HTR-8/SVneo (cell line): Measurements from ENCODE around the gene NKAIN2.
A peak's percentile ranks its signal among the peaks of the same experiment; 100 is the strongest.
"Not testable (repeated sequence)": the region's sequence is repeated elsewhere in the genome, so short reads cannot be mapped to it uniquely, and the experiment has no call there.

Experiments used
- DNase-seq: peaks from one replicate; pipeline ENCODE4 v3.0.0; 2011; ENCODE audit warnings: low spot score, mixed read lengths; ENCODE audit not compliant: insufficient read length
- FAIRE-seq: peaks from 2 replicates; lab custom pipeline; 2011; peaks lifted over from hg19 to GRCh38; lab: Jason Lieb, UNC

Gene NKAIN2

DNA sequence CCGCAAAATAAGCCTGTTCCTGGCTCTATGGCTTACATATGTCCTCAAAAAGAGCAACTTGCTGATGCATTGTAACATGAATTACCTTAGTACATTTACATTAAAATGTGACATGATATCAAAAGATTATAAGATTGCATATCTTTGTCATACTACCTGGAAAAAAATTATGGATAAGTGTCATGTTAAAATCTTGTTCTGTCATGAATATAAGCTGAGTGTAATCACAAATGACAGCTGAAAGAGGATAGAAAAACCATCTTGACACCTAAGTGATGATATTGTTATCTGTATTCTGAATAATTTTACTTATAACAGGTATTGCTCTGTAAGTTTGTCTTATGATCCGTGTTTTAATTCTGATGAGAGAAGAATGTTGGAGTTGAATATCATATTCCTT, 655.6 kb downstream of the NKAIN2 start:
- FAIRE-seq = no peak
- no peak for DNase-seq

DNA sequence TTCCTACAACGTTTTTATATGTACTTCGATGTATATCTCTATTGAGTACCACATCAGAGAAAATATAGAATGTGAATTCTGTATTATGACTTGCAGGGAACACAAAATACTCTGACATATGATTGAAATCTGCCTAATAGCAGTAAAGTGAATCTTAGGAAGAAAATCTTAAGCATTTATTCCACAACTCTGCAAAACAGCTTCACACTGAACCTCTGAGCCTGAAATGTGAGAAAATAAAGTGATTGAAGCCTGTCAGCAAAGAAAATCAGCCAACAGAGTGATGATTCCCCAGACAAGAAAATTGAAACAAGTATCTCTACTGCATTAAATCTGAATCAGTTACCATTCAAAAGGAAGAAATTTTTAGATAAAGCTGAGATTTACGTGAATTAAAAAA, 659.1 kb downstream of the NKAIN2 start:
- DNase-seq (no peak), FAIRE-seq (no peak)

DNA sequence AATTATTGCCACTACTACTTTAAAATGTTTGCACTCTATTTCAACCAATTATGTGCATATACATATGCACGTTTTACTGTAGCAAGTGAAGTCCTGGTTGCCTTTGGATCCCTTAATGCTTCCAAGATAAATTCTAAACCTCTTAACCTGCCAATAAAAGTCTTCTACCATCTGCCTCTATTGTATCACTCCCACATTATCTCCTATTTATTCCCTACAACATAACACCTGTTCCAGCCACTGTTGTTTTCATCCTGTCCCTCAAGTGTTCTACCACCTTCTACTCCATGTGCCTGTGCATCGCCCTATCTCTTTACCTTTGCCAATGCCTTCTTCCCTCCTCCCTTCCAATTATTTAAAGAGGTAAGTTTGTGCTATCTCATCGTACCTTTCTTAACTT, 659.6 kb downstream of the NKAIN2 start:
- DNase-seq (no peak), FAIRE-seq (no peak)

DNA sequence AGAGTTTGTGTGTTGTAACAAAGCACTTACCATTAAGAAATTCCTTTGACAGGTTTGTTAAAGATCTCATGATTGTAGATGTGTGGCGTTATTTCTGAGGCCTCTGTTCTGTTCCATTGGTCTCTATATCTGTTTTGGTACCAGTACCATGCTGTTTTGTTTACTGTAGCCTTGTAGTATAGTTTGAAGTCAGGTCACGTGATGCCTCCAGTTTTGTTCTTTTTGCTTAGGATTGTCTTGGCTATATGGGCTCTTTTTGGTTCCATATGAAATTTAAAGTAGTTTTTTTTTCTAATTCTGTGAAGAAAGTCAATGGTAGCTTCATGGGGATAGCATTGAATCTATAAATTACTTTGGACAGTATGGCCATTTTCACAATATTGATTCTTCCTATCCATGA, 660.9 kb downstream of the NKAIN2 start:
- not testable (repeated sequence) for FAIRE-seq, DNase-seq

DNA sequence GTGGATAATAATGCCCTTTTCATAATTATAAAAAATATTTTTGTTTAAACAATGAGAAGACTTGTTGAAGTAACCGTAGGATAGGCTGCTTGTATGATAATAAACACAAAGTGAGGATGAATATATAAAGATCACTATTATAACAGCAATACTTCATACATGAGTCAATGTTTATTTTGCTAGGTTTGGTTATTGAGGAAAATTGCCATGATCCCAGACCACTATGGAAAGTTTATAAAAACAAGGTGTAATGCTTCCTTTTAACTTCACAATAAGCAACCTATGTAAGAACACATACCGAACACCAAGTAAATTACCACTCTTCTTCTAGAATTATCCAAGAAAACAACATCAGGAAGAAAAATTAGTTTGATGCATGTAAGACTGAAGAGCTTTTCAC, 663.3 kb downstream of the NKAIN2 start:
- FAIRE-seq = no peak

DNA sequence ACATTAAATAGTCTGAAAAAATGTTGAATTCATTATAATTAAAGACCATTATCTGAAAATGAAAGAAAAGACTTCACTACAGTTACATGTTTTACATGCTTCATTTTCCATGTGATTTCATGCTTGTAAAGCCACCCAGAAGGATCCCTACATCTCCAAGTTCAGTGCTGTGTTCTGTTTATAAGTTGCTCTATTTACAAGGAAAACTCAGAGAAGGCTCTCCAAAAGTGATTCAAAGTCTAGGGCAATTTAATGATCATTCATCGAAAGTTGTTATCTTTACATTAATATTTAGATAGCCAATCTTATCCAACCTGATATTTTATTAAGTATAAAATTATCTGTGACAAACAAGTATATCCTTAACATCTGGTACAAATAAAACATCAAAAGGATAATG, 663.7 kb downstream of the NKAIN2 start:
- DNase-seq (no peak), FAIRE-seq (no peak)

More for the DNA sequence above, 663.3 kb downstream of the NKAIN2 start:
- no peak for DNase-seq

DNA sequence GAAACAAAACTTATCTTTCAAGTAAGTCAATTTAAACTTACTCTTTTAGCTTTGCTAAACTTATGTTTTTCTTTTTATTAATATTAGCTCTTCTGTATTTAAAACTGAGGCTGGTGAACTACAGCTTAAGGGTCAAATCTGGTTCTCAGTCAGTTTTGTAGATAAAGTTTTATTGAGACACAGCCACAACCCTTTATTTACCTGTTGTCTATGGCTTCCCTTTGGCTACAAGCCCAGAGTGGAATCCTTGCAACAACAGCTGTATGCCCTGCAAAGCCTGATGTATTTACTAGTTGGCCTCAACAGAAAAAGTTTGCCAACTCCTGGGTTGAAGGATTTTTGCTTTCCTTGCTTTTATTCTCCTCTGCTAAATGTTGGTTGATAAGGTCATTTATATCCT, 667.1 kb downstream of the NKAIN2 start:
- FAIRE-seq = no peak
- DNase-seq = no peak

DNA sequence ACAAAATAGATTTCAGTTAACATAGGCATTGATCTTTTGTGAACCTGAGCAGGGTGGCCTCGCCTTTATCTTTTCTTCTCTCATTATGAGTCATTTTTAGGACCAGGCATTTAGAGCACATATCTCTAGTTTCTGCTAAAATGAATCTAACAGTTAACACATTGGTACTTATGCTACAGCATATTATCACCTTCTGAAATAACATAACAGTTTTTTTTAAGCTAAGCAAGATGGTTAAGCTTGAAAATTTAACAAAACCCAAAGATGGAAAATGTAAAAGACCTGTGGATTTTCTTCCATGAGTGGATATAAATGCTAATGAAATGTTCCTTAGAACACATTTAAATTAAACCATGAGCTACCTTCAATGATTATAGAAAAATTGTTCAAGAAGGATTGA, 671.5 kb downstream of the NKAIN2 start:
- FAIRE-seq = no peak
- DNase-seq = no peak

DNA sequence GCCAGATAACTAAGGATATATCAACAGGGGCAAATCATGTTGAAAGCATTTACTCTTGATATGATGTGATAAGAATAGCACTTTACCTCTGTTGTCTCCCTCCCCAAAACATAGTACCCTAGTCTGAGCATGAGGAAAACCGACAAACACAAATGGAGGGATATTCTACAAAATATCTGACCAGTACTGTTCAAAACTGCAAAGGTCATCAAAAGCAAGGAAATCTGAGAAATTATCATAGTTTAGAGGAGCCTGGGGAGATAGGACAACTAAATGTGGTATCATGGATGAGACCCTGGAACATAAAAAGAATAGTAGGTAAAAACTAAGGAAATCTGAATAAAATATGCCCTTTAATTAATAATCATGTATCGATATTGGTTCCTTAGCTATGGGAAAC, 675.2 kb downstream of the NKAIN2 start:
- no peak for DNase-seq
- FAIRE-seq = no peak

DNA sequence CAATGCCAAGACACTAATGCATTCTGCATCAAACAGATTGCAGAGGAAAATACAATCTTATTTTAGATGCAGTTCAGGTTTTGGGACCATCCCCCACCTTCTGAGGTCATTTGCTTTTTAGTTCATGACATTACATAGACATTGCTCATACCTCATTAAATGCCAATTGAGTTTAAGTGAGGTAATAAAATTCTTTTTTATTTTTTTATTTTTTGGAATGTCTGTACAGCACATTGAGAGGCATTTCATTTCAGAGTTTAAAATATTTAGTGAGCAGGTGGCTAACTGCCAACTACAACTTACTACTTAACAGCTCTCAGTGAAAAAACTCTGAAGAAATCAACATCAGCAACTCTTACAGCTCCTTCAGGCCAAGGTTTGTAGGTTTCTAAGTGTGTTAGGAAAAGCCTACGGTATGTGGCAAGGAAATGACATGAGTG, 676.3 kb downstream of the NKAIN2 start:
- FAIRE-seq = no peak
- DNase-seq = peak; percentile 10

DNA sequence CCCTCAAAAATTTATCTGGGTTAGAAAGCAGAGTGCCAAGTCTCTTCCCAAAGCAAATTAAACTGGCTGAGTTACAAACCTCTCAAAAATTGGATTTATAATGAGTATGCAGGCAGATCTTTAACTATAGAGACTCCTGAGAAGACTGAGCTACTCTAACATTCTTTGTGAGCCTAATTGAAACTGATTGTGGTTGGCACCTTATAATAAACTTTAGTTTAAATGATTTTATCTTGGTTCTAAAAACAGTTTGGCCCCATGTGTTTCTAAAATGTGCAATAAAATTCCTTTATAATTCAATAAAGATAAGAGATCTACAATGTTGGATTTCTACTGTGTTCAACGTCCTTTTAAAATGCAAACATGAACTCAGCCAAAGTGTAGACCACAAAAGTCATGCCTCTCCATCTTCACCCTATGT, 678.4 kb downstream of the NKAIN2 start:
- no peak for FAIRE-seq
- no peak for DNase-seq

DNA sequence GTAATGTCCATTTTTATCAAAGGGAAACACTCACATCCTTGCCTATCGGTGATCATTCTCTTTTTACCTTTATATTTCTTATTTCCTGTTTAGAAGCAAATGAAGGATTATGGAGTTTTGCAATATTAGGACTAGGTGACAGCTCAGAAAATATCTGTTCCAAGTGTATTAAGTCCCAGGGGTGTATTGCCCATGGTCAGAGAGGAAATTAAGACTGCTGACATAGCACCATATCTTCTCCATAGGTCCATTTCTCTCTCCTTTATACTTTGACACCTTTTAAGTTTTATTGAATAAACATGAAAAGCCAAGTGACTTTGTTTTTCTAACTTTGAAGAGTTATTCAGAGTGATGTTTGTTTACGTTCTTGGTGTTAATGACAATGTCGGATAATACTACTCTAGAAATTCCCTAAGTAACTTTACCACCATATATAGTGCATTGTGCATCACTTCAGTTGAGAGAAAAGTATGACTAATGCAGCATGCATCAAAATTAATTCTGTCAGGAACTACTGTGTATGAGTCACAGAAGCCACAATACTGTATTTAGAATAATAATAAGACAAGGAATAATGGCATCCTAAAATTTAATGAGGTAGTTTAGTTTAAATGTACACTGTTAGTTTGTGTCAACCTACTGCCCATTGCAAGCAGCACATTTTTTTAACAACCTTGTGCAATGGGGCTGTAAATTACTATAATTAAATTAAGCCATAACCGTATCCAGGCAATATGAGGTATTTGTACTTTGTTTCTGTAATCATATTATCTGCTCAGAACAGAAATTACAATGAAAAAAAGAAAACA, 684.2 kb downstream of the NKAIN2 start:
- FAIRE-seq (no peak), DNase-seq (peak; percentile 48)

DNA sequence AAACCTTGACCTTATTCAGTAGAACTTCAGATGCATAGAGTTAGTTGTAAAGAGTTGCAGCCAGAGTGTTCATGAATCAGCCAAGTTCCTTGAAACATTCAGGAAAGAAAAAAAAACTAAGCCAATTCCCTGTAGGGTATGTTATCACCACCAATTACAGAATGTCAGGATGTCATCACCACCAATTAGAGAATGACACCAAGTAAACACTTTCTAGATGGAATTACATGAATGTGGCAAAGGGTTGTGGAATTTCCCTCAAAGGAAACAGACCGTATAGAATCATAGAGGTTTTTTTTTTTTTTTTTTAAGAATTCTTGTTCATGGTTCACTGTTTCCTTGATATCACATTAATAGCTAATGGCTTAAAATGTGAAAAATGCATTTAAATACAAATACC, 686.5 kb downstream of the NKAIN2 start:
- peak; percentile 4 for FAIRE-seq
- peak; percentile 13 for DNase-seq

DNA sequence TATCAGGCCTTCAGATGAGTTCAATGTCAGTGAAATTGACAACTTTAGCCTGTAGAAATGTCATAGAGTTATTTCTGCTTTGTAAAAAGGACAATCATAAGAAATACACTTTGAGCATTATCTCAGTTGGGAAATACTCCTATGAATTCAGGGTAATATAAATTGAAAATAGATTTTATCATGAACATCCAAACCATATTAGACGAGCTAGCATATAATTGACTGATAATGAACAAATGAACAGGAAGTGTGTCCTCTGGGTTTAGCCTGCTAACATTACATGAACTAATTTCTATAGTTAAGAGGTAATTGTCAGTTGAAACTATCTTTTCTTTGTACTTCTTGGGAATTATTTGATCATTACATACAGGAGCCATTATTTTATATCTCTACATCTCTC, 689.6 kb downstream of the NKAIN2 start:
- FAIRE-seq (no peak), DNase-seq (no peak)

DNA sequence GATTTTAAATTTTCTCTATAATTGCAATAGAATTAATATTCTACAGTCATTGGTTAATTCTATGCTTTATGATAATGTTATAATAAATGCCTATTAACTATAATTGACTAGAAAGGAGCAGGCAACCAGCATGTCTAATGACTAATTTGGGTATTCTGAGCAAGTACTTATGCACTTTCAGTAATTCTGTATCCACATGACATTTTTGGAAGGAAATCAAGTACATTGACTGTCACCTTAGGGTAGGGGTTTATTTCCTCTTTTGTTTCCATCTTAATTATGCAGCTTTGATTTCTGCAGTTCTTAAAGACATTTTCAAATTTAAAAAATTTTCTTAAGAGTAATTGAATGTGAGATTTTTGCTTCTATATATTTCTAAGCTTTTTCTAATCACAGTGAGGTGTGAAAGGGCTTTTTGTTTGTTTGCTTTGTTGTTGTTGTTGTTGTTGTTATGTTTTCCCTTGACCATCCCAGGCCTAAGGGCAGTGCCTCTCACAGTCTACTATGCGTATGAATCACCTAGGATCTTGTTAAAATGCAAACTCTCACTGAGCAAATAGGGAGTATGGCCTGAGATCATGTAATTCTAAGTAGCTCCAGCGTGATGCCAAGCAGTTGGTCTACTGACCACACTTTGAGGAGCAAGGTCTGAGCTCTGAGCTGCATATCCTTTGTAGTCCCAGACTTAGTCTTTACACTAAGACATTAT, 691.4 kb downstream of the NKAIN2 start:
- FAIRE-seq (no peak), DNase-seq (no peak)

DNA sequence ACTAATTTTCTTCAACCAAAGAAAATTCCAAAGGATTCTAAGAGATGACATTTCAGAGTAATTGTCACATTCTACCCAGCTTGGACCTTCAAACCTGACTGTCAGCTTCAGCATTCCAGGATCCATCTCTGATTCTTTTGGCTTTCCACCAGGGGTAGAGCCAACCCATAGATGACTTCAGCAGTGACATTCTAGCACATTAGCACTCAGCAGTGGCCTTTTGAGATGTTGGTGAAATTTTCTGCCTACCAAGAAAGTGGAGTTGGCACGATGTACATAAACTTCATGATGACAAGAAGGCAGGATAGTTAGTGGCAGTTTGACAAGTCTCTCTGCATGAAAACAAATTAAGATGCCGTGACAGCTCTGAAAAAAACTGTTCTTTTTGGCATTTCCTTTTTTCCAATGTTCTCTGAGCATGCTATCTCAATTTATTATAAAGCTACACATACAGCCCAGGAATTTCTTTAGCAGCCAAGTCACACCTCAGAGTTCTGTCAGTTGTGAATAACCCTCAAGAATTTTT, 692.1 kb downstream of the NKAIN2 start:
- no peak for DNase-seq
- no peak for FAIRE-seq

DNA sequence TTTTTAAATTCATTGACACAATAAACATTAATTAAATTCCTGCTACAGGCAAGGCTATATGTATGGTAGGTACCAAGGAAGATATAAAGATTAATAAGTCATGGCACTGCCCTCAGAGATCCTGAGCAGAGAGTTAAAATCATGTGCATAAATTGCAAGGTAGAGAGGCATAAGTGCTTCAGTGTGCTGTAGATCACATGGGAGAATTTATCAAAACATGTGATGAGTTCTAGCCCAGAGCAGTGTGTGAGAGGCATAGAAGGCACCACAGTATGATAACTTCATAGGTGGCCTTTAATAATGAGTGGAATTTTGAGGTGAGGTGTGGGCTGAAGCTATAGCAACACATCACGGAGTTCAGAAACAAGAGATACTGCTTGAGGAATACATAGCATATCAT, 692.7 kb downstream of the NKAIN2 start:
- FAIRE-seq = no peak
- no peak for DNase-seq

DNA sequence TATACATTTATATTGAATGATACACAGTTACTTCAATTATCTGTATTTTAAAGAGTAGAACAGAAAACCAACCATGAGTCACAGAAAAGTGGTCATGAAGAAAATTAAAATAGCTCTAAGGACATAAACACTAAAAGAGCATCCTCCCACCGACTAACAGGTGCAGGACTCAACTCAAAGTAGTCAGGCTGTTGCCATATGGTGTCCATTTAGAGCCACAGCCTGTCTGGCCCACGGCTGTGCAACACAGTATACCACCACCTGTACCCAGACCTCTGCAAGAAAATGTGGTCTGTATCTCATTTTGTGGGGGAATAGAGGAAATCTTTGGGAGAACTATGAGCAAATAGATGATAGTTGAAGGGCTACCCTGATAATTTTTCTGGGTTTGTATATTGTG, 708.8 kb downstream of the NKAIN2 start:
- no peak for FAIRE-seq
- DNase-seq = no peak

DNA sequence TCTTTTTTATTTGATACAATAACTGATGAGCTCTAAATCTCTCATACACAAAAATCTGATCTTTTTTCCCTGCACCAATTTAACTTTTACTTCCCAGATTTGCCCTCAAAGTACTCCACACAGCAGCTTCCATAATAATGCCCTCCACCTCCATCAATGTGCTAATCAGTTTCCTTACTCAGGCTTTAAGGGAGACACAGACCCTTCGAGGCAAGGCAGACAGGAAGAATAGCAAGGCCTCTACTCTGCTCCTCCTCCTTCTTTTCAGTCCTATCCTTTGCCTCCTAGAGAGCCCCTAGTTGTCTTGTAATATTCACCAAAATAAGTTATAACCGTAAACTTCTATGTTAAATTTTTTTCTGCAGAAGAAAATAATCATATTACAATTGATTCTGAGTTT, 713.7 kb downstream of the NKAIN2 start:
- no peak for FAIRE-seq
- no peak for DNase-seq

DNA sequence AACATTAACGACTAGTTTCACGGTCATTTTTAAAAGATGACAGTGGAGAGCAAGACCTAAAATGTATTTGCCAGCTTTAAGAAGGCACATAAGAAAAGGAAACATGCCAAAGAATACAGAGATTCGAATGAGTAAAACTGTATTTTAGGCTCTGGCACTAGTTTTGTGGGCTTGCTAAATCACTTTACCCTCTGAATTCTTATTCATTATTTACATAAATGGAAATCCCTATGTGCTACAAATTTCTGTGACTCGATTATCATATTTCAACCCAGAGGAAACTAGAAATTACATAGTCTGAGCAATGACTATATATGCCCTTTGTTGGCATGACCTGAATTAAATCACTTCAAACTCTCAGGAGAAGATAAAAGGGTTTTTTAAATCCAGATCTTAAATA, 716.8 kb downstream of the NKAIN2 start:
- FAIRE-seq (no peak), DNase-seq (no peak)

DNA sequence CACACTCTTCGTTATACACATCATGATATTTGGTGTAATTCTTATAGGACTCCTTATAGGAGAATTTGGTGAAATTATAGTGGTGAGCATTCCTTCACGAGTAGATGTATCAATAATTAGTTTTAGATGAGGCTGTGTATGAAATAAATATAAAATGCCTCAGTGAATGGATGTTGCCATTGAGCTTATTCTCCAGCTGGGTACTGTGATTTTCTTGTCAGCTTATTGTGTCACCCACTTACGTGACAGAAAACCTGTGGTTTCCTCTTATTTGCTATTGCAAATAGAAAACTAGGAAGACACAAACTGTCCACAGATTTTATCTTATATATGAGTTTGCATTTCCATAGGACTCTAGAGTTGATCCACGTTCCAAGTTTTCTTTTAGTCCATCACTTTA, 718.7 kb downstream of the NKAIN2 start:
- no peak for FAIRE-seq

More for the DNA sequence above, 718.7 kb downstream of the NKAIN2 start:
- no peak for DNase-seq
